ENCODE results near the gene KCNQ1. TPM values are rescaled to one million over a fixed set of nuclear protein-coding genes. Genes with fewer than 3 reads are reported as not detected.

The KCNQ1 gene
- total and polyA plus RNA-seq, 2 of the 13 experiments (the other 11 are each of a cell fraction or from before 2014, with no cell fraction given), result 0.02 to 0.08 TPM

GRCh38 chr11:2732261-2732939, 287.6 kb downstream of the KCNQ1 start (continued):
- TF ChIP-seq ZNF142 (CRISPR knock-in tag; IDR thresholded peaks at IDR 0.05) (peak; percentile 83; the same call in 1 of the 2 replicates), GMEB1 (CRISPR knock-in tag; IDR thresholded peaks at IDR 0.05; ENCODE audit: borderline replicate concordance) (peak; percentile 64; the same call in 1 of the 2 replicates), ZNF205 (CRISPR knock-in tag; IDR thresholded peaks at IDR 0.05) (peak; percentile 59; the same call in 1 of the 2 replicates), ZNF678 (CRISPR knock-in tag; IDR thresholded peaks at IDR 0.05) (no peak), KLF15 (CRISPR knock-in tag; IDR thresholded peaks at IDR 0.05; ENCODE audit: borderline replicate concordance) (peak; percentile 51; the same call in 1 of the 2 replicates), GRHL1 (CRISPR knock-in tag; conservative IDR thresholded peaks at IDR 0.05) (no peak), CEBPG (CRISPR knock-in tag; IDR thresholded peaks at IDR 0.05) (peak; percentile 83), ADNP (CRISPR knock-in tag; IDR thresholded peaks at IDR 0.05) (no peak), IRF2 (CRISPR knock-in tag; IDR thresholded peaks at IDR 0.05) (peak; percentile 57), ZSCAN5A (CRISPR knock-in tag; IDR thresholded peaks at IDR 0.05; ENCODE audit: borderline replicate concordance) (no peak), RARG (CRISPR knock-in tag; IDR thresholded peaks at IDR 0.05; ENCODE audit: low read depth) (no peak), ZNF512 (CRISPR knock-in tag; IDR thresholded peaks at IDR 0.05) (no peak), ZNF567 (CRISPR knock-in tag; IDR thresholded peaks at IDR 0.05; ENCODE audit: borderline replicate concordance) (0 out of 2 replicates have a peak, but pooled peaks have one; percentile 41), ZNF224 (CRISPR knock-in tag; IDR thresholded peaks at IDR 0.05) (no peak)

Measured in HepG2 (cell line).